ENCODE results near the gene AMN1. TPM values are rescaled to one million over a fixed set of nuclear protein-coding genes. Genes with fewer than 3 reads are reported as not detected.

Gene AMN1
- total and polyA plus RNA-seq, 2 experiments from 2014 or later: 12.6 to 17.7 TPM

- Histone ChIP-seq H3K4me1 (ENCODE audit: insufficient read depth) (no peaks in the 10 kb centered on the region), H3K27me3 (ENCODE audit: insufficient read depth) (no peaks in the 10 kb centered on the region), H3K36me3 (ENCODE audit: insufficient read depth) (no peaks in the 10 kb centered on the region), H3F3A (replicated peaks; ENCODE audit: low read depth) (no peaks in the 10 kb centered on the region), H3K9me2 (ENCODE audit: insufficient read depth) (no peaks in the 10 kb centered on the region), H3K4me3 (no peak overlapping the region), H4K20me1 (replicated peaks; ENCODE audit: insufficient read depth) (no peaks in the 10 kb centered on the region), H3K79me2 (replicated peaks; ENCODE audit: insufficient read depth) (no peaks in the 10 kb centered on the region), H3K27ac (ENCODE audit: low read depth) (no peak overlapping the region), H2AFZ (no peak overlapping the region), H3K4me2 (no peak overlapping the region)
- TF ChIP-seq JUNB (IDR thresholded peaks at IDR 0.05; ENCODE audit: unreplicated experiment) (no peak), NANOG (IDR thresholded peaks at IDR 0.05; ENCODE audit: borderline replicate concordance) (no peak), ZNF114 (CRISPR knock-in tag; IDR thresholded peaks at IDR 0.05) (no peak), POLR2AphosphoS5 (IDR thresholded peaks at IDR 0.05; ENCODE audit: low read depth) (no peak), CREB1 (CRISPR knock-in tag; IDR thresholded peaks at IDR 0.05; ENCODE audit: low read depth) (no peak), EZH2phosphoT487 (IDR thresholded peaks at IDR 0.05; ENCODE audit: unreplicated experiment) (no peak), REST (IDR thresholded peaks at IDR 0.05; ENCODE audit: unreplicated experiment) (no peak), STAT1 (IDR thresholded peaks at IDR 0.05; ENCODE audit: unreplicated experiment) (no peak), ZNF331 (CRISPR knock-in tag; IDR thresholded peaks at IDR 0.05; ENCODE audit: low read depth) (no peak), CTCF (conservative IDR thresholded peaks at IDR 0.05; ENCODE audit: low read depth in 2 of 2) (no peak), ZNF462 (CRISPR knock-in tag; IDR thresholded peaks at IDR 0.05) (no peak), ETS1 (IDR thresholded peaks at IDR 0.05) (no peak), EZH2 (IDR thresholded peaks at IDR 0.05; ENCODE audit: low read depth, unreplicated experiment) (no peak)
- no peak for ATAC-seq
- no peak overlapping the region for H3K27ac Mint-ChIP-seq
- no peaks in the 10 kb centered on the region; the same call in 2 of the 3 replicates for H3K4me1 Mint-ChIP-seq
- no peaks in the 10 kb centered on the region; the same call in 2 of the 3 replicates for H3K9me3 Mint-ChIP-seq
- H3K4me3 Mint-ChIP-seq: no peak overlapping the region
- H3K27me3 Mint-ChIP-seq (ENCODE audit: insufficient read depth, low read depth, poor library complexity): peaks cover 4% of the 10 kb centered on the region
- no peak for DNase-seq (ENCODE audit: low spot score)
- no peaks in the 10 kb centered on the region for H3K36me3 Mint-ChIP-seq (ENCODE audit: low read depth)
Measured at GRCh38 chr12:31627456-31628054, 101.3 kb downstream of the AMN1 start.
